HepG2 (cell line): ENCODE measurements around the gene FBF1. TPM values are rescaled to one million over a fixed set of nuclear protein-coding genes. Genes with fewer than 3 reads are reported as not detected.

ENCODE experiments used
- ASH2L ChIP-seq: fragments of 300-600, 200-600 bp; sonication (generic); IDR thresholded peaks from 2 replicates; pipeline ENCODE4 v1.7.0; 2017; ENCODE audit warnings: low read depth, mild to moderate bottlenecking, moderate library complexity, mixed read lengths, low read length; ENCODE audit not compliant: insufficient read length
- DBP ChIP-seq: sonication (generic); formaldehyde crosslinking; IDR thresholded peaks from 2 replicates; pipeline ENCODE4 v1.4.0; 2020; ENCODE audit warnings: missing genetic modification reagents; ENCODE audit errors: not compliant biosample characterization
- FOXM1 ChIP-seq: sonication (generic); formaldehyde crosslinking; IDR thresholded peaks from 2 replicates; pipeline ENCODE4 v1.5.0; 2020; ENCODE audit warnings: missing genetic modification reagents
- GPBP1L1 ChIP-seq: sonication (generic); formaldehyde crosslinking; IDR thresholded peaks from 2 replicates; pipeline ENCODE4 v1.5.0; 2020; ENCODE audit warnings: mild to moderate bottlenecking, missing genetic modification reagents
- KLF12 ChIP-seq: sonication (generic); formaldehyde crosslinking; IDR thresholded peaks from 2 replicates; pipeline ENCODE4 v1.4.0; 2020; ENCODE audit warnings: missing genetic modification reagents, borderline replicate concordance
- MXD3 ChIP-seq: IDR thresholded peaks from 2 replicates; pipeline ENCODE4 v1.6.1; 2016; ENCODE audit warnings: mild to moderate bottlenecking, missing biosample characterization, missing genetic modification reagents
- NAIF1 ChIP-seq: sonication (generic); formaldehyde crosslinking; IDR thresholded peaks from 2 replicates; pipeline ENCODE4 v1.5.0; 2020; ENCODE audit warnings: mild to moderate bottlenecking, missing genetic modification reagents, borderline replicate concordance
- NR3C1 ChIP-seq: sonication (generic); formaldehyde crosslinking; IDR thresholded peaks from 2 replicates; pipeline ENCODE4 v1.4.0; 2020; ENCODE audit warnings: missing genetic modification reagents
- RXRA ChIP-seq: sonication (generic); formaldehyde crosslinking; IDR thresholded peaks from 2 replicates; pipeline ENCODE4 v1.5.1; 2020; ENCODE audit warnings: missing genetic modification reagents
- SMAD1 ChIP-seq: sonication (generic); formaldehyde crosslinking; IDR thresholded peaks from 2 replicates; pipeline ENCODE4 v1.4.0; 2020; ENCODE audit warnings: missing genetic modification reagents, low read depth, mild to moderate bottlenecking, borderline replicate concordance
- SMARCE1 ChIP-seq: fragments of 450-650 bp; IDR thresholded peaks from 2 replicates; pipeline ENCODE4 v1.6.1; 2017; ENCODE audit warnings: borderline replicate concordance
- STAT5B ChIP-seq: sonication (generic); formaldehyde crosslinking; IDR thresholded peaks from 2 replicates; pipeline ENCODE4 v1.4.0; 2020; ENCODE audit warnings: missing genetic modification reagents
- ZBTB34 ChIP-seq: sonication (generic); formaldehyde crosslinking; IDR thresholded peaks from 2 replicates; pipeline ENCODE4 v1.8.0; 2022; ENCODE audit warnings: mild to moderate bottlenecking, missing genetic modification reagents
- ZNF234 ChIP-seq: sonication (generic); formaldehyde crosslinking; conservative IDR thresholded peaks from 2 replicates; pipeline ENCODE4 v1.5.1; 2020; ENCODE audit warnings: mild to moderate bottlenecking, missing genetic modification reagents
- ZNF274 ChIP-seq: sonication (generic); formaldehyde crosslinking; IDR thresholded peaks from 2 replicates; pipeline ENCODE4 v1.5.1; 2020; ENCODE audit warnings: mild to moderate bottlenecking, missing genetic modification reagents
- ZNF567 ChIP-seq: sonication (generic); formaldehyde crosslinking; IDR thresholded peaks from 2 replicates; pipeline ENCODE4 v1.8.1; 2023; ENCODE audit warnings: mild to moderate bottlenecking, missing genetic modification reagents, borderline replicate concordance
- ZNF574 ChIP-seq: sonication (generic); formaldehyde crosslinking; IDR thresholded peaks from 2 replicates; pipeline ENCODE4 v1.4.0; 2020; ENCODE audit warnings: missing genetic modification reagents
- ZSCAN9 ChIP-seq: IDR thresholded peaks from 2 replicates; pipeline ENCODE4 v1.6.1; 2016; ENCODE audit warnings: borderline replicate concordance
- polyA plus RNA-seq, 8 experiments: library from polyadenylated mRNA; depleted of rRNA in 3 of 8; stranded (reverse) in 7 of 8; unstranded in 1 of 8; fragments of >200 nt; fragmentation: Illumina TruSeq in 4 of 8; extraction: Trizol in 4 of 8; gene quantifications; 2 replicates each; pipeline versions ENCODE4 v1.2.1 to v1.2.3, GENCODE V29; 2011 to 2016; ENCODE audit warnings: low read depth in 4 of 8, missing spikeins in 1 of 8, mixed read lengths in 1 of 8; ENCODE audit not compliant: insufficient read depth in 1 of 8
- total RNA-seq, 5 experiments: library from RNA; depleted of rRNA; stranded (reverse); fragments of >200 nt; fragmentation: Illumina TruSeq; extraction: Trizol; gene quantifications; 2 replicates each; pipeline ENCODE4 v1.2.3, GENCODE V29; 2016; ENCODE audit warnings: low read depth in 1 of 5
- TF ChIP-seq, protein P1 (sequence below): sonication (generic); formaldehyde crosslinking; IDR thresholded peaks from 2 replicates; pipeline ENCODE4 v1.5.0; 2020; ENCODE audit warnings: mild to moderate bottlenecking, missing genetic modification reagents, moderate library complexity

The FBF1 gene
- total and polyA plus RNA-seq, 2 of the 13 experiments (the other 11 are each of a cell fraction or from before 2014, with no cell fraction given), result 2.4 to 8.1 TPM

- TF ChIP-seq ZBTB34 (CRISPR knock-in tag) (0 out of 2 replicates have a peak, but pooled peaks have one; percentile 55), ZNF234 (CRISPR knock-in tag) (no peak), MXD3 (no peak), SMARCE1 (no peak), NAIF1 (CRISPR knock-in tag) (peak; percentile 83; the same call in 1 of the 2 replicates), ZNF274 (CRISPR knock-in tag) (no peak), ASH2L (peak; percentile 88), FOXM1 (CRISPR knock-in tag) (no peak), ZNF574 (CRISPR knock-in tag) (no peak), ZSCAN9 (CRISPR knock-in tag) (no peak; the same call in none of the 2 replicates), NR3C1 (CRISPR knock-in tag) (no peak), DBP (CRISPR knock-in tag) (no peak), ZNF567 (CRISPR knock-in tag) (no peak), GPBP1L1 (CRISPR knock-in tag) (no peak), KLF12 (CRISPR knock-in tag) (no peak), RXRA (CRISPR knock-in tag) (peak; percentile 41; the same call in 1 of the 2 replicates), STAT5B (CRISPR knock-in tag) (no peak), SMAD1 (no peak)
- TF ChIP-seq, protein P1, sequence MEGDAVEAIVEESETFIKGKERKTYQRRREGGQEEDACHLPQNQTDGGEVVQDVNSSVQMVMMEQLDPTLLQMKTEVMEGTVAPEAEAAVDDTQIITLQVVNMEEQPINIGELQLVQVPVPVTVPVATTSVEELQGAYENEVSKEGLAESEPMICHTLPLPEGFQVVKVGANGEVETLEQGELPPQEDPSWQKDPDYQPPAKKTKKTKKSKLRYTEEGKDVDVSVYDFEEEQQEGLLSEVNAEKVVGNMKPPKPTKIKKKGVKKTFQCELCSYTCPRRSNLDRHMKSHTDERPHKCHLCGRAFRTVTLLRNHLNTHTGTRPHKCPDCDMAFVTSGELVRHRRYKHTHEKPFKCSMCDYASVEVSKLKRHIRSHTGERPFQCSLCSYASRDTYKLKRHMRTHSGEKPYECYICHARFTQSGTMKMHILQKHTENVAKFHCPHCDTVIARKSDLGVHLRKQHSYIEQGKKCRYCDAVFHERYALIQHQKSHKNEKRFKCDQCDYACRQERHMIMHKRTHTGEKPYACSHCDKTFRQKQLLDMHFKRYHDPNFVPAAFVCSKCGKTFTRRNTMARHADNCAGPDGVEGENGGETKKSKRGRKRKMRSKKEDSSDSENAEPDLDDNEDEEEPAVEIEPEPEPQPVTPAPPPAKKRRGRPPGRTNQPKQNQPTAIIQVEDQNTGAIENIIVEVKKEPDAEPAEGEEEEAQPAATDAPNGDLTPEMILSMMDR, result no peak
These were observed 35.5 kb upstream of the FBF1 start (continued) for GRCh38 chr17:75976175-75976848.
